SK-N-MC (cell line): ENCODE results near the gene GNRH2.
"Not testable (repeated sequence)": the region's sequence is repeated elsewhere in the genome, so short reads cannot be mapped to it uniquely, and the experiment has no call there.

Source experiments
- EZH2 ChIP-seq: fragments of 200-600 bp; sonication (generic); IDR thresholded peaks from one replicate; pipeline ENCODE4 v1.6.1; 2017; ENCODE audit warnings: antibody characterized with exemption
- POLR2AphosphoS5 ChIP-seq: IDR thresholded peaks from 2 replicates; pipeline ENCODE4 v1.6.1; 2012; ENCODE audit warnings: mild to moderate bottlenecking, low read depth, low read length, borderline replicate concordance

GRCh38 chr20:3015302-3015701, 28.1 kb upstream of the GNRH2 start:
- not testable (repeated sequence) for TF ChIP-seq EZH2, POLR2AphosphoS5
